Calu3 (cell line): ENCODE measurements around the gene DNAH12. TPM values are rescaled to one million over a fixed set of nuclear protein-coding genes. Genes with fewer than 3 reads are reported as not detected.

ENCODE experiments used
- BruUV-seq: library from RNA; stranded (reverse); fragments of 400-500 nt; replicated peaks from 2 replicates; lab custom pipeline; 2021; lab: Mats Ljungman, UMichigan
- CTCF ChIA-PET: fragments of 300-600 bp; sonication (Branson Sonifier 250); formaldehyde crosslinking; loops from one replicate; lab custom pipeline; 2022; ENCODE audit warnings: antibody characterized with exemption; lab: Charles Lee
- DNase-seq: peaks from one replicate; pipeline ENCODE4 v3.0.0; 2022
- H3K27ac Mint-ChIP-seq: one replicate; pipeline ENCODE4 v1.8.0; 2022; ENCODE audit warnings: mixed read lengths; ENCODE audit not compliant: unreplicated experiment
- H3K27me3 Mint-ChIP-seq: one replicate; pipeline ENCODE4 v1.8.0; 2022; ENCODE audit warnings: mixed read lengths; ENCODE audit not compliant: unreplicated experiment
- H3K36me3 Mint-ChIP-seq: one replicate; pipeline ENCODE4 v1.8.0; 2022; ENCODE audit warnings: mild to moderate bottlenecking, moderate library complexity, mixed read lengths; ENCODE audit not compliant: insufficient read depth, unreplicated experiment
- H3K4me1 Mint-ChIP-seq: one replicate; pipeline ENCODE4 v1.8.0; 2022; ENCODE audit warnings: mild to moderate bottlenecking, low read depth, mixed read lengths; ENCODE audit not compliant: unreplicated experiment
- H3K4me3 Mint-ChIP-seq: one replicate; pipeline ENCODE4 v1.8.0; 2022; ENCODE audit warnings: mild to moderate bottlenecking, low read depth, moderate library complexity, mixed read lengths; ENCODE audit not compliant: unreplicated experiment
- H3K9me3 Mint-ChIP-seq: one replicate; pipeline ENCODE4 v1.8.0; 2022; ENCODE audit warnings: low read depth, mixed read lengths; ENCODE audit not compliant: unreplicated experiment
- intact Hi-C: fragments of 100-400 bp; cut with micrococcal nuclease; formaldehyde crosslinking; loops from one replicate; pipeline ENCODE4 v1.10.0; 2022; ENCODE audit not compliant: unreplicated experiment
- total RNA-seq: library from RNA; stranded (reverse); gene quantifications from 2 replicates; pipeline ENCODE4 v1.2.3, GENCODE V29; 2022
- TF ChIP-seq, protein P1 (sequence below): fragments of 200-600 bp; IDR thresholded peaks from one replicate; pipeline ENCODE4 v1.8.0; 2022; ENCODE audit warnings: antibody characterized with exemption; ENCODE audit not compliant: unreplicated experiment

Gene DNAH12
- total RNA-seq, 1 experiment from 2014 or later, result 0.92 TPM

DNA sequence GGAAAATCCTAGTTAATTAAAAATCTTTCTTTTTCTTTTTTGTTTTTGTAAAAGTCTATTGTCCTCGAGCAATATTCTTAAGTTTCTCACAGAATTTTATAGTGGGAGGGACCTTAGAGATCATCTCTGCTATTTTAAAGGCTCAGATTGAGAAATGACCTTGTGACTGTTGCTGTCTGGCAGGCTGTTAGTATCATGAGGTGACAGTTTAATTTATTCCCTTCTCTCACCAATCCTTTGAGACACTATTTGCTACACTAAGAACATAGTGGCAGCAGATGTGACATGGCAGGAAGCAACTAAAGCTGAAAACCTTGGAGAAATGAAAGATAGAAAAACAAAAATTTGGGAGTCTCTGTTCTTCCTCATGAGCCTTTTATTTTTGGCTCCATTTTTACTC, 291.7 kb downstream of the DNAH12 start:
- Mint-ChIP-seq H3K4me1 (no peaks in the 10 kb centered on the region), H3K27ac (no peak overlapping the region), H3K36me3 (peaks cover 11% of the 10 kb centered on the region), H3K27me3 (no peaks in the 10 kb centered on the region), H3K4me3 (no peak overlapping the region), H3K9me3 (no peaks in the 10 kb centered on the region)
- intact Hi-C loops, result no loop called here
- no peak for DNase-seq
- CTCF ChIA-PET, result no interaction called here
- TF ChIP-seq, protein P1, sequence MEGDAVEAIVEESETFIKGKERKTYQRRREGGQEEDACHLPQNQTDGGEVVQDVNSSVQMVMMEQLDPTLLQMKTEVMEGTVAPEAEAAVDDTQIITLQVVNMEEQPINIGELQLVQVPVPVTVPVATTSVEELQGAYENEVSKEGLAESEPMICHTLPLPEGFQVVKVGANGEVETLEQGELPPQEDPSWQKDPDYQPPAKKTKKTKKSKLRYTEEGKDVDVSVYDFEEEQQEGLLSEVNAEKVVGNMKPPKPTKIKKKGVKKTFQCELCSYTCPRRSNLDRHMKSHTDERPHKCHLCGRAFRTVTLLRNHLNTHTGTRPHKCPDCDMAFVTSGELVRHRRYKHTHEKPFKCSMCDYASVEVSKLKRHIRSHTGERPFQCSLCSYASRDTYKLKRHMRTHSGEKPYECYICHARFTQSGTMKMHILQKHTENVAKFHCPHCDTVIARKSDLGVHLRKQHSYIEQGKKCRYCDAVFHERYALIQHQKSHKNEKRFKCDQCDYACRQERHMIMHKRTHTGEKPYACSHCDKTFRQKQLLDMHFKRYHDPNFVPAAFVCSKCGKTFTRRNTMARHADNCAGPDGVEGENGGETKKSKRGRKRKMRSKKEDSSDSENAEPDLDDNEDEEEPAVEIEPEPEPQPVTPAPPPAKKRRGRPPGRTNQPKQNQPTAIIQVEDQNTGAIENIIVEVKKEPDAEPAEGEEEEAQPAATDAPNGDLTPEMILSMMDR, result no peak
- no TSS peak for BruUV-seq

DNA sequence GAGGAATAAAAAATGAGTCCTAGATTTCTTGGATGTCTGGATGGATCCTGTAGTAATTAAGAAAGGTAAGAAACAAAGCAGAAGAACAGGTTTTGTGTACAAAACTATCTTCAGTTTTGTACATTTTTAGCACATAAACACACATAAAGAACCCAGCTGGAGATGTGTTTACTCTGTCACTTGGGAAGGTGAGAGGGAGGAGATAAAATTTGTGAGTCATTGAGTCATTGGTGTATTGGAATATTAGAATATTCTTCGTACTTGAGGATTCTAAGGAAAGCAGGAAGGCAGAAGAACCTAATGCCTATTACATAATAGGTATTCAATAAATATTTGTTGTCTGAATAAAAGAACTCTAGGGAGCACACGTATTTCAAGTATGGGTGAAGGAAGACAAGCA, 299.2 kb downstream of the DNAH12 start:
- Mint-ChIP-seq H3K4me1 (no peaks in the 10 kb centered on the region), H3K27me3 (no peaks in the 10 kb centered on the region), H3K9me3 (no peaks in the 10 kb centered on the region), H3K27ac (no peak overlapping the region), H3K36me3 (peaks cover 11% of the 10 kb centered on the region), H3K4me3 (no peak overlapping the region)
- no peak for DNase-seq
- no TSS peak for BruUV-seq
- intact Hi-C loops, result no loop called here
- CTCF ChIA-PET, result no interaction called here
- TF ChIP-seq, protein P1, result no peak

Other genes with a start within 250 kb of the DNAH12 start
- 27.4 and 32.4 TPM in 2 replicates for gene PDE12, start 11.9 kb upstream of the DNAH12 start, total RNA-seq
- 160 and 164 TPM in 2 replicates for gene ARF4, start 53.0 kb upstream of the DNAH12 start, total RNA-seq
- 23.7 and 25.1 TPM in 2 replicates for gene DENND6A, start 148.7 kb upstream of the DNAH12 start, total RNA-seq
- 103 and 114 TPM in 2 replicates for gene SLMAP, start 212.0 kb upstream of the DNAH12 start, total RNA-seq